GM21423 (cell line): ENCODE data around the gene LONP2.
"Not testable (repeated sequence)": the region's sequence is repeated elsewhere in the genome, so short reads cannot be mapped to it uniquely, and the experiment has no call there.

Experiments used
- ATAC-seq: cut with Tn5 transposase; IDR thresholded peaks from one replicate; pipeline ENCODE4 v1.9.1; 2021; ENCODE audit warnings: mild to moderate bottlenecking, moderate library complexity; ENCODE audit not compliant: unreplicated experiment

The LONP2 gene

GRCh38 chr16:48235058-48235555 lies 9.0 kb upstream of the LONP2 start:
- no peak for ATAC-seq

- ATAC-seq, result no peak
Observed at GRCh38 chr16:48235556-48236136, 8.5 kb upstream of the LONP2 start.

GRCh38 chr16:48236286-48236685 lies 7.8 kb upstream of the LONP2 start:
- ATAC-seq, result no peak

GRCh38 chr16:48240147-48240546 lies 4.0 kb upstream of the LONP2 start:
- not testable (repeated sequence) for ATAC-seq

- ATAC-seq, result no peak
Observed at GRCh38 chr16:48244863-48245195, 729 bp downstream of the LONP2 start.

GRCh38 chr16:48246066-48246465 lies 2.0 kb downstream of the LONP2 start:
- no peak for ATAC-seq

GRCh38 chr16:48247311-48247710 lies 3.2 kb downstream of the LONP2 start, which contains the start of gene ABCC11:
ABCC11 (minus strand) TSS chr16:48247539; CDS start chr16:48231921, 15,618 bp downstream.
- no peak for ATAC-seq

- ATAC-seq, result no peak
Observed at GRCh38 chr16:48250520-48251278, 6.6 kb downstream of the LONP2 start.

- ATAC-seq, result no peak
Observed at GRCh38 chr16:48252013-48252412, 7.9 kb downstream of the LONP2 start.

GRCh38 chr16:48256579-48257177 lies 12.6 kb downstream of the LONP2 start:
- no peak for ATAC-seq

GRCh38 chr16:48261569-48261968 lies 17.5 kb downstream of the LONP2 start:
- no peak for ATAC-seq

GRCh38 chr16:48262631-48263030 lies 18.5 kb downstream of the LONP2 start:
- ATAC-seq, result no peak

- ATAC-seq, result no peak
Observed at GRCh38 chr16:48269011-48269410, 24.9 kb downstream of the LONP2 start.

GRCh38 chr16:48271728-48272127 lies 27.6 kb downstream of the LONP2 start:
- ATAC-seq, result no peak

GRCh38 chr16:48272837-48273421 lies 28.8 kb downstream of the LONP2 start:
- ATAC-seq, result no peak

GRCh38 chr16:48274476-48274875 lies 30.4 kb downstream of the LONP2 start:
- ATAC-seq, result no peak

GRCh38 chr16:48276102-48276501 lies 32.0 kb downstream of the LONP2 start:
- ATAC-seq, result no peak

- ATAC-seq, result no peak
Observed at GRCh38 chr16:48277158-48277557, 33.1 kb downstream of the LONP2 start.

- ATAC-seq, result no peak
Observed at GRCh38 chr16:48279199-48279598, 35.1 kb downstream of the LONP2 start.

GRCh38 chr16:48280546-48280945 lies 36.4 kb downstream of the LONP2 start:
- no peak for ATAC-seq

- no peak for ATAC-seq
Observed at GRCh38 chr16:48282636-48283263, 38.6 kb downstream of the LONP2 start.
